ENCODE results near the gene IDE. TPM values are rescaled to one million over a fixed set of nuclear protein-coding genes. Genes with fewer than 3 reads are reported as not detected.

Gene IDE
- total RNA-seq, 4 donors from 2014 or later: 22.6 to 59.7 (median 43.0) TPM

GRCh38 chr10:92562424-92562823 is 11.5 kb downstream of the IDE start:
- no peaks in the 10 kb centered on the region for H3K27me3 ChIP-seq
- DNase-seq: no peak
- no peaks in the 10 kb centered on the region for H3K9me3 ChIP-seq
- H3K4me3 ChIP-seq: no peak overlapping the region
- no peak overlapping the region for H3K27ac ChIP-seq
- H3K4me1 ChIP-seq: no peaks in the 10 kb centered on the region
- no peak for TF ChIP-seq POLR2A (IDR thresholded peaks at IDR 0.05)
- TF ChIP-seq CTCF (IDR thresholded peaks at IDR 0.05): no peak
- no peaks in the 10 kb centered on the region for H3K36me3 ChIP-seq
- intact Hi-C loops (cut with DNase I; ENCODE audit: low total_unique reads): no loop called here

- Histone ChIP-seq H3K27me3 (no peaks in the 10 kb centered on the region), H3K36me3 (no peaks in the 10 kb centered on the region), H3K27ac (no peak overlapping the region), H3K4me1 (no peaks in the 10 kb centered on the region), H3K9me3 (peaks cover 0 to 2% of the 10 kb centered on the region in 2 donors), H3K4me3 (no peak overlapping the region)
- no peak for TF ChIP-seq CTCF (IDR thresholded peaks at IDR 0.05)
- no peak for TF ChIP-seq POLR2A (IDR thresholded peaks at IDR 0.05)
- DNase-seq: no peak
- intact Hi-C loops (cut with DNase I; ENCODE audit: low total_unique reads): no loop called here
These were observed 14.8 kb downstream of the IDE start for GRCh38 chr10:92559046-92559445.

GRCh38 chr10:92553959-92554358 is 19.9 kb downstream of the IDE start:
- DNase-seq: no peak
- Histone ChIP-seq H3K4me3 (no peak overlapping the region), H3K36me3 (no peaks in the 10 kb centered on the region), H3K27ac (no peak overlapping the region), H3K9me3 (peaks cover 0 to 7% of the 10 kb centered on the region in 2 donors), H3K27me3 (no peaks in the 10 kb centered on the region), H3K4me1 (no peaks in the 10 kb centered on the region)
- intact Hi-C loops (cut with DNase I; ENCODE audit: low total_unique reads): no loop called here
- TF ChIP-seq POLR2A (IDR thresholded peaks at IDR 0.05) (no peak), CTCF (IDR thresholded peaks at IDR 0.05) (no peak)

- Histone ChIP-seq H3K27ac (no peak overlapping the region), H3K36me3 (no peaks in the 10 kb centered on the region), H3K4me1 (no peaks in the 10 kb centered on the region), H3K4me3 (no peak overlapping the region), H3K9me3 (peaks cover 0 to 7% of the 10 kb centered on the region in 2 donors), H3K27me3 (no peaks in the 10 kb centered on the region)
- DNase-seq: no peak
- intact Hi-C loops (cut with DNase I; ENCODE audit: low total_unique reads): no loop called here
- no peak for TF ChIP-seq CTCF (IDR thresholded peaks at IDR 0.05)
- no peak for TF ChIP-seq POLR2A (IDR thresholded peaks at IDR 0.05)
These were observed 21.6 kb downstream of the IDE start for GRCh38 chr10:92552310-92552709.

- Histone ChIP-seq H3K36me3 (no peaks in the 10 kb centered on the region), H3K27ac (no peak overlapping the region), H3K27me3 (no peaks in the 10 kb centered on the region), H3K9me3 (peaks cover 0 to 7% of the 10 kb centered on the region in 2 donors), H3K4me3 (no peak overlapping the region), H3K4me1 (no peaks in the 10 kb centered on the region)
- DNase-seq: no peak
- intact Hi-C loops (cut with DNase I; ENCODE audit: low total_unique reads): no loop called here
- TF ChIP-seq POLR2A (IDR thresholded peaks at IDR 0.05) (no peak), CTCF (IDR thresholded peaks at IDR 0.05) (no peak)
These were observed 23.0 kb downstream of the IDE start for GRCh38 chr10:92550924-92551323.

All from uterus (tissue), 4 donors.